Esophagus squamous epithelium (tissue), 5 donors: Measurements from ENCODE around the gene CIITA. TPM values are rescaled to one million over a fixed set of nuclear protein-coding genes. Genes with fewer than 3 reads are reported as not detected.
A peak's percentile ranks its signal among the peaks of the same experiment; 100 is the strongest.
"Not testable (repeated sequence)": the region's sequence is repeated elsewhere in the genome, so short reads cannot be mapped to it uniquely, and the experiment has no call there.

Experiments used
- DNase-seq: peaks from one replicate; lab custom pipeline; 2025; lab: John Stamatoyannopoulos, UW
- H3K27ac ChIP-seq, 4 donors: fragments of 200-600 bp; sonication (generic); one replicate each; pipeline ENCODE4 v1.5.1; 2016 to 2019; ENCODE audit warnings: mild to moderate bottlenecking in 1 of 4
- H3K27me3 ChIP-seq, 4 donors: fragments of 200-600 bp; sonication (generic); 1 replicate in 3 of 4; 2 replicates in 1 of 4; pipeline versions ENCODE4 v1.5.1 to v1.6.0; 2017 to 2021; ENCODE audit warnings: antibody characterized with exemption in 1 of 4
- H3K36me3 ChIP-seq, 3 donors: fragments of 200-600 bp; sonication (generic); one replicate each; pipeline ENCODE4 v1.5.1; 2016 to 2019
- H3K4me1 ChIP-seq, 3 donors: fragments of 200-600 bp; sonication (generic); one replicate each; pipeline ENCODE4 v1.5.1; 2017 to 2019
- H3K4me3 ChIP-seq, 4 donors: fragments of 200-600 bp; sonication (generic); 1 replicate in 3 of 4; 2 replicates in 1 of 4; pipeline ENCODE4 v1.5.1; 2016 to 2019; ENCODE audit warnings: mild to moderate bottlenecking in 2 of 4, moderate library complexity in 1 of 4
- H3K9me3 ChIP-seq, 3 donors: fragments of 200-600 bp; sonication (generic); one replicate each; pipeline ENCODE4 v1.5.1; 2016 to 2019
- CTCF ChIP-seq, 6 experiments: fragments of 450-650 bp in 4 of 6; fragments of 200-600 bp in 2 of 6; sonication (generic) in 2 of 6; IDR thresholded peaks; one replicate each; pipeline ENCODE4 v1.5.1; 2016 to 2019; ENCODE audit warnings: antibody characterized with exemption in 6 of 6, mild to moderate bottlenecking in 4 of 6, moderate library complexity in 4 of 6
- POLR2A ChIP-seq, 4 donors: fragments of 450-650 bp; IDR thresholded peaks; one replicate each; pipeline ENCODE4 v1.6.1; 2017; ENCODE audit warnings: antibody characterized with exemption in 4 of 4, mild to moderate bottlenecking in 4 of 4, moderate library complexity in 3 of 4
- WGBS, 2 donors: methylation state at CpG; one replicate each; pipeline ENCODE4 v1.1.5; 2018; 5-methylcytosine and 5-hydroxymethylcytosine counted together
- intact Hi-C: fragments of 100-400 bp; cut with DNase I; formaldehyde crosslinking; loops from one replicate; pipeline ENCODE4 v1.15.0; 2022
- total RNA-seq, 4 donors: library from RNA; depleted of rRNA; stranded (reverse); fragments of >200 nt; gene quantifications; one replicate each; pipeline ENCODE4 v1.1.0, GENCODE V29; 2016
- donor health status: DM: yes; HTN: yes; CAD: no.

CIITA gene
- 10 to 100 TPM in 1 of 4 donors, 1 to 10 TPM in 3; 3.2 to 12.6 (median 5.7) TPM for total RNA-seq

GRCh38 chr16:10876799-10877341 lies at the start of gene CIITA:
Gene CIITA, plus strand, starts transcription at chr16:10877202. Its CDS starts 129 bp downstream, at chr16:10877331.
- 24% methylated on average over 6 to 8 of the region's 9 CpGs for WGBS, 2 donors
- peak; percentile 50 for DNase-seq
- TF ChIP-seq CTCF (IDR thresholded peaks at IDR 0.05) = peak in 1 of 6 experiments; percentile 4
- peak in 1 of 4 donors; percentile 68 for TF ChIP-seq POLR2A (IDR thresholded peaks at IDR 0.05)
- H3K4me3 ChIP-seq = peak within 1 kb of the TSS in 2 of 4 donors; percentile 52 to 80
- peak within 1 kb of the TSS in 3 of 4 donors; percentile 6 to 72 (median 59) for H3K27ac ChIP-seq
- no peaks in the 10 kb centered on the region for H3K9me3 ChIP-seq
- no peaks in the 10 kb centered on the region for H3K36me3 ChIP-seq
- peaks cover 0 to 46% (median 0%) of the 10 kb centered on the region in 4 donors for H3K27me3 ChIP-seq
- peaks cover 12 to 49% (median 25%) of the 10 kb centered on the region in 3 donors for H3K4me1 ChIP-seq
- intact Hi-C loops = no loop called here

- no peaks in the 10 kb centered on the region for H3K27me3 ChIP-seq
- no peak for DNase-seq
- intact Hi-C loops = no loop called here
- no peak for TF ChIP-seq POLR2A (IDR thresholded peaks at IDR 0.05)
- no peak for TF ChIP-seq CTCF (IDR thresholded peaks at IDR 0.05)
- peak overlapping the region in 1 of 4 donors; percentile 52 for H3K4me3 ChIP-seq
- peak overlapping the region; percentile 37 to 97 (median 86) for H3K27ac ChIP-seq
- WGBS, 2 donors = 28 to 32% methylated on average over 6 to 8 of the region's 11 CpGs
- H3K9me3 ChIP-seq = no peaks in the 10 kb centered on the region
- H3K36me3 ChIP-seq = no peaks in the 10 kb centered on the region
- H3K4me1 ChIP-seq = peaks cover 19 to 47% (median 29%) of the 10 kb centered on the region in 3 donors
Observed at GRCh38 chr16:10827691-10828341, 49.2 kb upstream of the CIITA start.

GRCh38 chr16:10828851-10829366 lies 48.1 kb upstream of the CIITA start:
- Histone ChIP-seq H3K9me3 (no peaks in the 10 kb centered on the region), H3K4me1 (peaks cover 19 to 46% (median 29%) of the 10 kb centered on the region in 3 donors), H3K27ac (peak overlapping the region; percentile 37 to 97 (median 86)), H3K27me3 (no peaks in the 10 kb centered on the region), H3K36me3 (no peaks in the 10 kb centered on the region), H3K4me3 (peak overlapping the region in 3 of 4 donors; percentile 11 to 52 (median 19))
- intact Hi-C loops = no loop called here
- DNase-seq = no peak
- WGBS, 2 donors = 0 to 16% methylated on average over 2 to 8 of the region's 17 CpGs
- TF ChIP-seq CTCF (IDR thresholded peaks at IDR 0.05) = no peak
- TF ChIP-seq POLR2A (IDR thresholded peaks at IDR 0.05) = peak in 1 of 4 donors; percentile 14

GRCh38 chr16:10829390-10830098 lies 47.5 kb upstream of the CIITA start:
- peaks cover 19 to 40% (median 29%) of the 10 kb centered on the region in 3 donors for H3K4me1 ChIP-seq
- H3K27me3 ChIP-seq, DNase-seq, H3K36me3 ChIP-seq, H3K9me3 ChIP-seq, intact Hi-C loops: not testable (repeated sequence)
- 50 to 53% methylated on average over 16 to 18 of the region's 18 CpGs for WGBS, 2 donors
- H3K4me3 ChIP-seq = peak overlapping the region in 1 of 4 donors; percentile 52
- peak overlapping the region; percentile 37 to 97 (median 86) for H3K27ac ChIP-seq

- H3K4me1 ChIP-seq = peaks cover 19 to 40% (median 29%) of the 10 kb centered on the region in 3 donors
- intact Hi-C loops, H3K27me3 ChIP-seq, H3K36me3 ChIP-seq, H3K4me3 ChIP-seq, H3K9me3 ChIP-seq, DNase-seq: not testable (repeated sequence)
- H3K27ac ChIP-seq = peak overlapping the region in 1 of 4 donors; percentile 87
Observed at GRCh38 chr16:10830240-10830639, 46.8 kb upstream of the CIITA start.
